RWPE1 (cell line): Measurements from ENCODE around the gene PLEKHO2.
"Not testable (repeated sequence)": the region's sequence is repeated elsewhere in the genome, so short reads cannot be mapped to it uniquely, and the experiment has no call there.

Source experiments
- CTCF ChIA-PET: fragments of 350-600 bp; sonication (Branson Sonifier 250); formaldehyde crosslinking; extraction: SDS; loops from one replicate; lab custom pipeline; 2021; lab: Yijun Ruan, JAX
- POLR2A ChIA-PET: fragments of 400-600 bp; formaldehyde crosslinking; extraction: SDS; loops from one replicate; lab custom pipeline; 2020; ENCODE audit warnings: antibody characterized with exemption; ENCODE audit not compliant: low non-redundant PET; lab: Yijun Ruan, JAX
- DNase-seq: peaks from one replicate; pipeline ENCODE4 v3.0.0; 2012; ENCODE audit warnings: low spot score
- H3K27ac ChIP-seq: fragments of 450-650 bp; 2 replicates; pipeline ENCODE4 v1.5.1; 2017
- CTCF ChIP-seq: fragments of 450-650 bp; conservative IDR thresholded peaks from 2 replicates; pipeline ENCODE4 v1.5.1; 2017; ENCODE audit warnings: low read depth, mild to moderate bottlenecking

Gene PLEKHO2

GRCh38 chr15:64841344-64842095 lies at the start of gene PLEKHO2:
PLEKHO2 (plus strand) TSS chr15:64841915; CDS start chr15:64842017, 102 bp downstream.
- no peak for TF ChIP-seq CTCF
- H3K27ac ChIP-seq: peak within 1 kb of the TSS; percentile 92
- POLR2A ChIA-PET: interaction anchor here (0.5 to 1.2 kb wide), 2 partner anchors 41 to 53 kb away, joined by 3 read pairs; no protein-coding TSS in a partner anchor
- CTCF ChIA-PET: interaction anchor here (0.6 to 0.7 kb wide), 2 partner anchors 69 to 110 kb away, joined by 3 to 5 read pairs; no protein-coding TSS in a partner anchor
- peak; percentile 98 for DNase-seq

- ChIA-PET POLR2A (no interaction called here), CTCF (interaction anchor here (0.6 kb wide), 1 partner anchor 74 kb away, joined by 3 read pairs; no protein-coding TSS in a partner anchor)
- H3K27ac ChIP-seq: no peak overlapping the region
- TF ChIP-seq CTCF: no peak
- DNase-seq: no peak
Measured at GRCh38 chr15:64792282-64792681, 49.4 kb upstream of the PLEKHO2 start.

- H3K27ac ChIP-seq, POLR2A ChIA-PET, DNase-seq: not testable (repeated sequence)
- CTCF ChIA-PET: interaction anchor here (0.6 kb wide), 1 partner anchor 641 kb away, joined by 5 read pairs; no protein-coding TSS in a partner anchor
Measured at GRCh38 chr15:64795299-64795698, 46.4 kb upstream of the PLEKHO2 start.

- DNase-seq, POLR2A ChIA-PET, H3K27ac ChIP-seq: not testable (repeated sequence)
- CTCF ChIA-PET: interaction anchor here (0.6 kb wide), 1 partner anchor 642 kb away, joined by 5 read pairs; no protein-coding TSS in a partner anchor
Measured at GRCh38 chr15:64795921-64796320, 45.8 kb upstream of the PLEKHO2 start.

GRCh38 chr15:64798905-64799304 lies 42.8 kb upstream of the PLEKHO2 start:
- DNase-seq, POLR2A ChIA-PET, H3K27ac ChIP-seq, CTCF ChIA-PET: not testable (repeated sequence)

GRCh38 chr15:64800476-64800875 lies 41.2 kb upstream of the PLEKHO2 start:
- no peak for DNase-seq
- ChIA-PET CTCF (interaction anchor here (0.7 to 1.2 kb wide), 3 partner anchors 10 to 50 kb away, joined by 3 to 4 read pairs (median 4); no protein-coding TSS in a partner anchor), POLR2A (no interaction called here)
- no peak overlapping the region for H3K27ac ChIP-seq
- no peak for TF ChIP-seq CTCF

GRCh38 chr15:64803526-64803925 lies 38.2 kb upstream of the PLEKHO2 start:
- no peak for TF ChIP-seq CTCF
- ChIA-PET CTCF (interaction anchor here (0.6 kb wide), 1 partner anchor 58 kb away, joined by 5 read pairs; no protein-coding TSS in a partner anchor), POLR2A (no interaction called here)
- no peak overlapping the region for H3K27ac ChIP-seq
- DNase-seq: no peak

GRCh38 chr15:64804619-64805018 lies 37.1 kb upstream of the PLEKHO2 start:
- no peak for TF ChIP-seq CTCF
- ChIA-PET POLR2A (interaction anchor here (0.6 kb wide), 1 partner anchor 305 kb away, joined by 9 read pairs; no protein-coding TSS in a partner anchor), CTCF (no interaction called here)
- no peak overlapping the region for H3K27ac ChIP-seq
- DNase-seq: no peak
